ENCODE results near the gene EIF2B4.
"Not testable (repeated sequence)": the region's sequence is repeated elsewhere in the genome, so short reads cannot be mapped to it uniquely, and the experiment has no call there.

Gene EIF2B4

GRCh38 chr2:27354597-27354927 lies 15.6 kb downstream of the EIF2B4 start:
- DNase-seq (ENCODE audit: insufficient read length) (no peak), FAIRE-seq (no peak)
- TF ChIP-seq POLR2AphosphoS5 (IDR thresholded peaks at IDR 0.05; ENCODE audit: low read depth, low read length) (no peak), POLR2A (IDR thresholded peaks at IDR 0.05; ENCODE audit: low read depth, low read length) (no peak), TAF1 (IDR thresholded peaks at IDR 0.05; ENCODE audit: borderline replicate concordance, low read depth, low read length) (no peak)

- no peak for FAIRE-seq
Measured at GRCh38 chr2:27353762-27354596, 16.2 kb downstream of the EIF2B4 start.

GRCh38 chr2:27353386-27353761 lies 16.8 kb downstream of the EIF2B4 start:
- FAIRE-seq; DNase-seq (ENCODE audit: insufficient read length): not testable (repeated sequence)

More at GRCh38 chr2:27353762-27354596, 16.2 kb downstream of the EIF2B4 start:
- no peak for DNase-seq (ENCODE audit: insufficient read length)
- TF ChIP-seq TAF1 (IDR thresholded peaks at IDR 0.05; ENCODE audit: borderline replicate concordance, low read depth, low read length): no peak
- no peak for TF ChIP-seq POLR2AphosphoS5 (IDR thresholded peaks at IDR 0.05; ENCODE audit: low read depth, low read length)
- TF ChIP-seq POLR2A (IDR thresholded peaks at IDR 0.05; ENCODE audit: low read depth, low read length): no peak

- no peak for TF ChIP-seq TAF1 (IDR thresholded peaks at IDR 0.05; ENCODE audit: borderline replicate concordance, low read depth, low read length)
- no peak for TF ChIP-seq POLR2AphosphoS5 (IDR thresholded peaks at IDR 0.05; ENCODE audit: low read depth, low read length)
- TF ChIP-seq POLR2A (IDR thresholded peaks at IDR 0.05; ENCODE audit: low read depth, low read length): no peak
- FAIRE-seq (no peak), DNase-seq (ENCODE audit: insufficient read length) (no peak)
Measured at GRCh38 chr2:27351802-27352598, 18.1 kb downstream of the EIF2B4 start.

GRCh38 chr2:27350106-27350693 lies 19.9 kb downstream of the EIF2B4 start:
- FAIRE-seq (no peak), DNase-seq (ENCODE audit: insufficient read length) (no peak)
- TF ChIP-seq POLR2AphosphoS5 (IDR thresholded peaks at IDR 0.05; ENCODE audit: low read depth, low read length): no peak
- no peak for TF ChIP-seq TAF1 (IDR thresholded peaks at IDR 0.05; ENCODE audit: borderline replicate concordance, low read depth, low read length)
- no peak for TF ChIP-seq POLR2A (IDR thresholded peaks at IDR 0.05; ENCODE audit: low read depth, low read length)

GRCh38 chr2:27347641-27348040 lies 22.5 kb downstream of the EIF2B4 start:
- FAIRE-seq: no peak

GRCh38 chr2:27336173-27336572 lies 34.0 kb downstream of the EIF2B4 start:
- DNase-seq (ENCODE audit: insufficient read length) (no peak), FAIRE-seq (no peak)
- TF ChIP-seq POLR2A (IDR thresholded peaks at IDR 0.05; ENCODE audit: low read depth, low read length) (no peak), POLR2AphosphoS5 (IDR thresholded peaks at IDR 0.05; ENCODE audit: low read depth, low read length) (no peak), TAF1 (IDR thresholded peaks at IDR 0.05; ENCODE audit: borderline replicate concordance, low read depth, low read length) (no peak)

More at GRCh38 chr2:27347641-27348040, 22.5 kb downstream of the EIF2B4 start:
- TF ChIP-seq TAF1 (IDR thresholded peaks at IDR 0.05; ENCODE audit: borderline replicate concordance, low read depth, low read length): no peak
- no peak for TF ChIP-seq POLR2A (IDR thresholded peaks at IDR 0.05; ENCODE audit: low read depth, low read length)
- TF ChIP-seq POLR2AphosphoS5 (IDR thresholded peaks at IDR 0.05; ENCODE audit: low read depth, low read length): no peak
- DNase-seq (ENCODE audit: insufficient read length): no peak

- FAIRE-seq (no peak), DNase-seq (ENCODE audit: insufficient read length) (no peak)
- no peak for TF ChIP-seq TAF1 (IDR thresholded peaks at IDR 0.05; ENCODE audit: borderline replicate concordance, low read depth, low read length)
- no peak for TF ChIP-seq POLR2AphosphoS5 (IDR thresholded peaks at IDR 0.05; ENCODE audit: low read depth, low read length)
- TF ChIP-seq POLR2A (IDR thresholded peaks at IDR 0.05; ENCODE audit: low read depth, low read length): no peak
Measured at GRCh38 chr2:27335311-27335710, 34.8 kb downstream of the EIF2B4 start.

- DNase-seq (ENCODE audit: insufficient read length): no peak
- no peak for FAIRE-seq
- no peak for TF ChIP-seq POLR2AphosphoS5 (IDR thresholded peaks at IDR 0.05; ENCODE audit: low read depth, low read length)
- no peak for TF ChIP-seq TAF1 (IDR thresholded peaks at IDR 0.05; ENCODE audit: borderline replicate concordance, low read depth, low read length)
- no peak for TF ChIP-seq POLR2A (IDR thresholded peaks at IDR 0.05; ENCODE audit: low read depth, low read length)
Measured at GRCh38 chr2:27324720-27325119, 45.4 kb downstream of the EIF2B4 start.

GRCh38 chr2:27323596-27324285 lies 46.4 kb downstream of the EIF2B4 start:
- TF ChIP-seq TAF1 (IDR thresholded peaks at IDR 0.05; ENCODE audit: borderline replicate concordance, low read depth, low read length) (no peak), POLR2A (IDR thresholded peaks at IDR 0.05; ENCODE audit: low read depth, low read length) (no peak), POLR2AphosphoS5 (IDR thresholded peaks at IDR 0.05; ENCODE audit: low read depth, low read length) (no peak)
- DNase-seq (ENCODE audit: insufficient read length): no peak
- no peak for FAIRE-seq

All from GM12892 (cell line).